GM12864 (cell line): ENCODE results near the gene NLGN1.

Experiments
- DNase-seq: peaks from one replicate; pipeline ENCODE4 v3.0.0-alpha.2; 2011; ENCODE audit warnings: low read depth
- H3K4me3 ChIP-seq: 2 replicates; pipeline ENCODE4 v1.5.1; 2011; ENCODE audit warnings: mild to moderate bottlenecking, low read depth, low read length, control low read depth
- TF ChIP-seq, protein P1 (sequence below): IDR thresholded peaks from 2 replicates; pipeline ENCODE4 v1.5.1; 2011; ENCODE audit warnings: low read depth, mild to moderate bottlenecking, moderate library complexity, low read length, control low read depth, inconsistent platforms; ENCODE audit errors: missing control alignments

Gene NLGN1

DNA sequence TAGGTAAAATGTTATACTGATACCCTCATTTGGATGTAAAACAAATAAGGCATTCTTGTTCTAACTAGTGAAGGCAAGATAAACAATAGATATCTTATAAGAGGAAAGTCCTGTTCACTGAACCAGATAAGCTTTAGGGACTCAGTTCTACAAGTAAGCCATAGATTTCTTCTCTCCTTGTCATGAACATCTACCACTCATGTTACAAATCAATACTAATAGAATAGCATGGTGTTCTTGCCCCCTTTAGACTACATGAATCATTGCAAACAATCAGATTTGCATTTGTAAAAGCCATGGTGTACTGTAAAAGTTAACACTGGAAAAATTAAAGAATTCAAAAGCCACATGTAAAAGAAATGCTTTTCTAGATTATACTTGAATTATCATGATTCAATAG lies 500.1 kb downstream of the NLGN1 start:
- H3K4me3 ChIP-seq: no peak overlapping the region
- no peak for DNase-seq
- TF ChIP-seq, protein P1, sequence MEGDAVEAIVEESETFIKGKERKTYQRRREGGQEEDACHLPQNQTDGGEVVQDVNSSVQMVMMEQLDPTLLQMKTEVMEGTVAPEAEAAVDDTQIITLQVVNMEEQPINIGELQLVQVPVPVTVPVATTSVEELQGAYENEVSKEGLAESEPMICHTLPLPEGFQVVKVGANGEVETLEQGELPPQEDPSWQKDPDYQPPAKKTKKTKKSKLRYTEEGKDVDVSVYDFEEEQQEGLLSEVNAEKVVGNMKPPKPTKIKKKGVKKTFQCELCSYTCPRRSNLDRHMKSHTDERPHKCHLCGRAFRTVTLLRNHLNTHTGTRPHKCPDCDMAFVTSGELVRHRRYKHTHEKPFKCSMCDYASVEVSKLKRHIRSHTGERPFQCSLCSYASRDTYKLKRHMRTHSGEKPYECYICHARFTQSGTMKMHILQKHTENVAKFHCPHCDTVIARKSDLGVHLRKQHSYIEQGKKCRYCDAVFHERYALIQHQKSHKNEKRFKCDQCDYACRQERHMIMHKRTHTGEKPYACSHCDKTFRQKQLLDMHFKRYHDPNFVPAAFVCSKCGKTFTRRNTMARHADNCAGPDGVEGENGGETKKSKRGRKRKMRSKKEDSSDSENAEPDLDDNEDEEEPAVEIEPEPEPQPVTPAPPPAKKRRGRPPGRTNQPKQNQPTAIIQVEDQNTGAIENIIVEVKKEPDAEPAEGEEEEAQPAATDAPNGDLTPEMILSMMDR: no peak

DNA sequence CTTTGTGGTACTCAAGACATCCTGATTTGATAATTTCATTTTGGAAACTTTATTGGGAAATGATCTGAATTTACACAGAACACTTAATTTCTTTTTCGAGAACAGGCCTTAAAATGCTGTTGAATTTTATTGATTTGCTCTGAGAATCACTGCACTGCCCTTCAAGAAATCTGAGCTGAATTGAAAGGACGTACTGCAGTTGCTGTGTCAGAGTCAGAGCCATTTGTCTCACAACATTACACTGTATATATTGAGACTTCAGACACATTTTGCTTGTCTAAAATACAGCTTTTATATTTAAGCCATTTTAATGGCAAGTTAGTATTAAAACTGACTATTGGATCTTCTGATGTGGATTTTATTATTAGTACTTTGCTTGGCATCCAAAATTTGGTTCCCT lies 504.1 kb downstream of the NLGN1 start:
- no peak overlapping the region for H3K4me3 ChIP-seq
- TF ChIP-seq, protein P1: no peak
- DNase-seq: no peak

DNA sequence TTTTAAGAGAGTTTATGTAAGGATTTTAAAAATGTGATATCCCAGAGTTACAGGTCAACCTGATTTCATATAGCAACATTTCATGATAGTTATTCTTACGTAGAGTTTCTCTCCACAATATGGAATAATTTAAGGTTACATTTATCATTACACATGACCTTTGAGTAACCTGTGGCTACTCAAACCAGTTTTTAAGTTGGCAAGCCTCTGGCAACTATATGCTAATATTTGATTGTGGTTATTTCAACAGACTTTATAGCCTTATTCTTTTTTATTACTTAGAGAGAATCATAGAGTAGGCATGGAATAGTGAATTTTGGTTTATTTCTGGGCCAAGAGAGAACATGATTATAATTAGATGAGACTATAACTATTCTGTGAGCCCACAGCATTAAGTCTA lies 504.9 kb downstream of the NLGN1 start:
- no peak overlapping the region for H3K4me3 ChIP-seq
- DNase-seq: no peak
- TF ChIP-seq, protein P1: no peak

DNA sequence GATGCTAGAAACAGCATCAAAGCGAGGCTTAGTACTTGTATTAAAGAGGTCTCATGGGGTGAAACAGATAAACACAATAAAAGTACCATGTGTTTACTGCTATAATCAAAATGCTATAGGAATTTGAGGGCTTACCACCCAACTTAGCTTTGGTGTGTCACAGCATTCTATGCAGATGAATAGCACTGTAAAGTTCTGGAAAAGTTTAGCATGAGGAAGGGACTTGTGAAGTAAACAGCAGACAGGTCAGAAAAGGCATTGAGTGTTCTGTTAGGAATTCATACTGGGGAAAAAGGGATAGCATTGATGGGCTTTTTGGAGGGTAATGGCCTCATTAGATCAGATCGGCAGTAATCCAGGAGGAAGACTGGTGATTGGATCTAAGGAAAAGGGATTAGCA lies 505.3 kb downstream of the NLGN1 start:
- H3K4me3 ChIP-seq: no peak overlapping the region
- TF ChIP-seq, protein P1: no peak
- no peak for DNase-seq

DNA sequence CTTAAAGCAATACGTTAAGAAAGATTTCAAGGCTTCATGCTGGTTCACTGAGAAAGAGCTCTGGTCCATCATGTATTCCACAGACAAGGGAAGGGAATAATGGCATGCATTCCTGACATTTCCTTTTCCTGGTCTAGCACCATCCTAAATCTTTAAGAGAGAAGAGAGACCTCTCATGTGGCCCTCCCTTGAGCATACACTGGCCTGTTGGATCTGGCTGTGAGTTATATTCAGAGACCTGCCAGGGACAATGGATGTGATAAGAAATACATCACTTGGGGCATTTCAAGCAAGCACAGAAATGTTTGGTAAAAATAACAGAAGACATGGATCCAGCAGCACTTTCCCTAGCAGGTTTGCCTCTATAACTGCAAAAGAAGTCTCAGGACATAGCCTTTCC lies 507.8 kb downstream of the NLGN1 start:
- no peak overlapping the region for H3K4me3 ChIP-seq
- TF ChIP-seq, protein P1: no peak
- no peak for DNase-seq

DNA sequence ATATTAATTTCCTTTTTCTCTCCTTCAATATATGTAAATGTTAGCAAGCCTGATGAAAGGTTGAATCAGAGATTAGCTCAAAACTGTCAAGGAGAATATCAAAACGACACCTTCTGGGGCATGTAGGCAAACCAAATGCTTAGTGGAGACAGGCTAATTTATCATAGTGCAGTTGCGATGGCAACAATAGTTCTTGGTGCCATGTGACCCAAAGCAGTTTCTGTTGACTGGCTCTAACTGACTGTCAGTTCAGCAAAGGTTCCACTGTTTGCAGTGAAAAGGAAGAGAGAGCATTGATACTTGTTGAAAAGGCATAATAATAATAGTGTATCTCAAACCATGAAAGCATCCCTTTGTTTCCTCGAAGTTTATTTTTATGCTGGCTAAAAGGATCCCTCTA lies 513.9 kb downstream of the NLGN1 start:
- DNase-seq: no peak
- no peak overlapping the region for H3K4me3 ChIP-seq
- TF ChIP-seq, protein P1: no peak

DNA sequence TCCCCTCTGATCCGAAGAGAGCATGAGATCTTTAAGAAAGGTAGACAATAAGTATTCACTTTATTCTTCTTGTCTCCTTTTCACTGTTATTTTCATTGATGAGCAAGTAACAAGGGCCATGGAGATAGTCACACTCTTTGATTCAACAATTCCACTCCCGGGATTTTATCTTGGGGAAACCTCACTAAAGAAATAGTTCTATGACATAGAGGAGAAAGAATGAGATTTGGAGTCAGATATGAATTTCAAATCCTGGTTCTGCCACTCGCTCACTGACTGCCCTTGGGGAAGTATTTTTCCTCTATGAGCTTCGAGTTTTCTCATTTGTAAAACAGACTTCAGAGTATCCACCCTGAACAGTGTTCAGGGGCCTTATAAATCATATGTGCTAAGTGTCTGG lies 514.6 kb downstream of the NLGN1 start:
- no peak for DNase-seq
- no peak overlapping the region for H3K4me3 ChIP-seq
- TF ChIP-seq, protein P1: no peak
